Measurements from ENCODE around the gene NIT1.

NIT1 gene

GRCh38 chr1:161163793-161164192 lies 45.9 kb downstream of the NIT1 start:
- Histone ChIP-seq H3K9me3 (ENCODE audit: insufficient read depth, low read length) (no peaks in the 10 kb centered on the region), H4K20me1 (ENCODE audit: low read depth, low read length) (no peaks in the 10 kb centered on the region), H3K4me3 (ENCODE audit: insufficient read depth, low read length, poor library complexity, severe bottlenecking) (no peak overlapping the region), H3K27ac (ENCODE audit: low read depth, low read length) (no peak overlapping the region), H3K79me2 (ENCODE audit: insufficient read depth, low read length) (peaks cover 6% of the 10 kb centered on the region; the same call in 1 of the 2 replicates), H3K4me2 (ENCODE audit: low read depth, low read length, poor library complexity, severe bottlenecking) (no peak overlapping the region), H3K36me3 (ENCODE audit: low read length) (no peaks in the 10 kb centered on the region), H3K9ac (ENCODE audit: low read length) (no peak overlapping the region), H3F3A (ENCODE audit: insufficient read depth) (0 out of 2 replicates have a peak, but pooled peaks cover 8% of the 10 kb centered on the region), H3K9me2 (replicated peaks; ENCODE audit: insufficient read depth, low read length) (no peaks in the 10 kb centered on the region), H3K27me3 (ENCODE audit: low read length) (no peaks in the 10 kb centered on the region), H2AFZ (ENCODE audit: low read depth, low read length, severe bottlenecking) (no peak overlapping the region)
- no peak for TF ChIP-seq CTCF (IDR thresholded peaks at IDR 0.05; ENCODE audit: insufficient read depth, low read length, poor library complexity, severe bottlenecking)
- TF ChIP-seq EZH2phosphoT487 (conservative IDR thresholded peaks at IDR 0.05; ENCODE audit: low read length) = no peak

GRCh38 chr1:161164901-161165610 lies 47.2 kb downstream of the NIT1 start:
- no peaks in the 10 kb centered on the region for H4K20me1 ChIP-seq (ENCODE audit: low read depth, low read length)
- H3F3A ChIP-seq (ENCODE audit: insufficient read depth) = 0 out of 2 replicates have a peak, but pooled peaks cover 8% of the 10 kb centered on the region
- TF ChIP-seq EZH2phosphoT487 (conservative IDR thresholded peaks at IDR 0.05; ENCODE audit: low read length) (no peak), CTCF (IDR thresholded peaks at IDR 0.05; ENCODE audit: insufficient read depth, low read length, poor library complexity, severe bottlenecking) (no peak)
- H3K27ac ChIP-seq (ENCODE audit: low read depth, low read length) = peak overlapping the region; percentile 41; the same call in 1 of the 2 replicates
- H3K36me3 ChIP-seq (ENCODE audit: low read length) = no peaks in the 10 kb centered on the region
- peak overlapping the region; percentile 81 for H3K9ac ChIP-seq (ENCODE audit: low read length)
- peak overlapping the region; percentile 93 for H3K4me2 ChIP-seq (ENCODE audit: low read depth, low read length, poor library complexity, severe bottlenecking)
- peaks cover 1% of the 10 kb centered on the region; the same call in 1 of the 2 replicates for H3K79me2 ChIP-seq (ENCODE audit: insufficient read depth, low read length)
- no peak overlapping the region for H3K4me3 ChIP-seq (ENCODE audit: insufficient read depth, low read length, poor library complexity, severe bottlenecking)
- H3K27me3 ChIP-seq (ENCODE audit: low read length) = no peaks in the 10 kb centered on the region
- H3K9me2 ChIP-seq (replicated peaks; ENCODE audit: insufficient read depth, low read length) = no peaks in the 10 kb centered on the region
- H3K9me3 ChIP-seq (ENCODE audit: insufficient read depth, low read length) = no peaks in the 10 kb centered on the region
- H2AFZ ChIP-seq (ENCODE audit: low read depth, low read length, severe bottlenecking) = no peak overlapping the region

- Histone ChIP-seq H3K79me2 (ENCODE audit: insufficient read depth, low read length) (no peaks in the 10 kb centered on the region; the same call in 1 of the 2 replicates), H3F3A (ENCODE audit: insufficient read depth) (0 out of 2 replicates have a peak, but pooled peaks cover 8% of the 10 kb centered on the region), H3K9me2 (replicated peaks; ENCODE audit: insufficient read depth, low read length) (no peaks in the 10 kb centered on the region), H3K36me3 (ENCODE audit: low read length) (no peaks in the 10 kb centered on the region), H3K27ac (ENCODE audit: low read depth, low read length) (peak within 1 kb of the TSS; percentile 42), H2AFZ (ENCODE audit: low read depth, low read length, severe bottlenecking) (peak within 1 kb of the TSS; percentile 69), H3K4me3 (ENCODE audit: insufficient read depth, low read length, poor library complexity, severe bottlenecking) (peak within 1 kb of the TSS; percentile 78), H4K20me1 (ENCODE audit: low read depth, low read length) (no peaks in the 10 kb centered on the region), H3K9me3 (ENCODE audit: insufficient read depth, low read length) (no peaks in the 10 kb centered on the region), H3K9ac (ENCODE audit: low read length) (peak within 1 kb of the TSS; percentile 81), H3K4me2 (ENCODE audit: low read depth, low read length, poor library complexity, severe bottlenecking) (peak within 1 kb of the TSS; percentile 93), H3K27me3 (ENCODE audit: low read length) (no peaks in the 10 kb centered on the region)
- peak; percentile 83 for TF ChIP-seq CTCF (IDR thresholded peaks at IDR 0.05; ENCODE audit: insufficient read depth, low read length, poor library complexity, severe bottlenecking)
- TF ChIP-seq EZH2phosphoT487 (conservative IDR thresholded peaks at IDR 0.05; ENCODE audit: low read length) = no peak
These were observed 48.1 kb downstream of the NIT1 start, which contains the start of gene PPOX for GRCh38 chr1:161165742-161166668. TSS of gene PPOX (plus strand) at chr1:161166426. CDS start at chr1:161166848, 422 bp downstream.
